ENCODE results near the gene PLK2.

- TF ChIP-seq CTCF (IDR thresholded peaks at IDR 0.05) (no peak), POLR2A (IDR thresholded peaks at IDR 0.05) (no peak), EP300 (IDR thresholded peaks at IDR 0.05) (no peak)
These were observed 52.7 kb downstream of the PLK2 start for GRCh38 chr5:58407042-58407719.
